ENCODE data around the gene SDSL. TPM values are rescaled to one million over a fixed set of nuclear protein-coding genes. Genes with fewer than 3 reads are reported as not detected.

The SDSL gene
- total and polyA plus RNA-seq, 2 of the 4 experiments (the other 2 are of a cell fraction), result 6.3 to 10.9 TPM

DNA sequence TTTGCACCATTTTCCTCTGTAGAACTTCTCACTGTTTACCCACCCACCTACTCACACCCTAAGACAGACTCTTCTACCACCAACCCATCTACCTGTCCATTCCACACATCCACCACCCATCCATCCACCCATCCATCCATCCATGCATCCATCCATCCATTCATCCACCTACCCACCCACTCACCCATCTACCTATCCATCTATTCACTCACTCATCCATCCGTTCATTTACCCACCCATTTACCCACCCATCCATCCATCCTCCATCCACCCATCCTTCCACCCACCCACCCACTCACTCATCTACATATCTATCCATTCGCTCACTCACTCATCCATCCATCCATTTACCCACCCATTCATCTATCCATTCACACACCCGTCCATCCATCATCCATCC, 48.7 kb upstream of the SDSL start:
- Histone ChIP-seq H2BK20ac (ENCODE audit: low read depth, low read length) (no peak overlapping the region), H2AK9ac (replicated peaks; ENCODE audit: low read depth, low read length, poor library complexity) (no peak overlapping the region), H2BK120ac (ENCODE audit: low read depth, low read length) (no peak overlapping the region), H4K20me1 (ENCODE audit: insufficient read depth, low read length) (peaks cover 2% of the 10 kb centered on the region; the same call in 1 of the 2 replicates), H3K4ac (ENCODE audit: low read depth, low read length) (no peak overlapping the region), H4K91ac (ENCODE audit: insufficient read depth, low read depth, low read length) (no peak overlapping the region), H4K5ac (ENCODE audit: low read depth, low read length) (no peak overlapping the region), H3K4me3 (ENCODE audit: insufficient read depth, low read depth, low read length) (no peak overlapping the region), H3K18ac (ENCODE audit: low read depth, low read length) (no peak overlapping the region), H3K9ac (ENCODE audit: low read depth, low read length) (no peak overlapping the region), H2BK5ac (ENCODE audit: low read depth, low read length, poor library complexity, severe bottlenecking) (peak overlapping the region; percentile 47), H4K8ac (ENCODE audit: low read depth in 2 of 2, low read length in 2 of 2) (no peak overlapping the region), H2AK5ac (ENCODE audit: low read depth, low read length) (no peak overlapping the region), H3K56ac (ENCODE audit: extremely low read depth, insufficient read depth, low read length) (no peak overlapping the region), H2BK15ac (ENCODE audit: low read depth, low read length) (no peak overlapping the region), H3K4me1 (ENCODE audit: control insufficient read depth, insufficient read depth, low read length) (no peaks in the 10 kb centered on the region; the same call in 1 of the 2 replicates), H2AFZ (replicated peaks; ENCODE audit: low read length, poor library complexity) (no peak overlapping the region), H3K27me3 (ENCODE audit: control insufficient read depth, insufficient read depth, low read length) (no peaks in the 10 kb centered on the region), H3K9me1 (ENCODE audit: insufficient read depth, low read length) (peaks cover 20% of the 10 kb centered on the region), H3K23ac (ENCODE audit: low read depth, low read length) (no peak overlapping the region), H3K4me2 (ENCODE audit: low read depth, low read length) (no peak overlapping the region), H3K27ac (ENCODE audit: insufficient read depth, low read length) (no peak overlapping the region), H3K79me1 (ENCODE audit: low read depth in 1 of 2, low read length in 2 of 2) (peaks cover 0 to 9% of the 10 kb centered on the region in 2 experiments; a peak in 2 of 4 replicates), H3K36me3 (ENCODE audit: control insufficient read depth, insufficient read depth, low read length) (peaks cover 23% of the 10 kb centered on the region), H3K14ac (replicated peaks; ENCODE audit: low read depth, low read length) (no peak overlapping the region), H3K9me3 (ENCODE audit: control insufficient read depth, insufficient read depth, low read length) (no peaks in the 10 kb centered on the region)
- no peak for TF ChIP-seq SMC3 (IDR thresholded peaks at IDR 0.05; ENCODE audit: low read depth, low read length)
- no peak for TF ChIP-seq RFX5 (IDR thresholded peaks at IDR 0.05; ENCODE audit: low read depth, low read length)
- TF ChIP-seq BHLHE40 (IDR thresholded peaks at IDR 0.05; ENCODE audit: low read depth, low read length), result no peak
- TF ChIP-seq, protein P1, sequence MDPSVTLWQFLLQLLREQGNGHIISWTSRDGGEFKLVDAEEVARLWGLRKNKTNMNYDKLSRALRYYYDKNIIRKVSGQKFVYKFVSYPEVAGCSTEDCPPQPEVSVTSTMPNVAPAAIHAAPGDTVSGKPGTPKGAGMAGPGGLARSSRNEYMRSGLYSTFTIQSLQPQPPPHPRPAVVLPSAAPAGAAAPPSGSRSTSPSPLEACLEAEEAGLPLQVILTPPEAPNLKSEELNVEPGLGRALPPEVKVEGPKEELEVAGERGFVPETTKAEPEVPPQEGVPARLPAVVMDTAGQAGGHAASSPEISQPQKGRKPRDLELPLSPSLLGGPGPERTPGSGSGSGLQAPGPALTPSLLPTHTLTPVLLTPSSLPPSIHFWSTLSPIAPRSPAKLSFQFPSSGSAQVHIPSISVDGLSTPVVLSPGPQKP (IDR thresholded peaks at IDR 0.05; ENCODE audit: borderline replicate concordance, low read depth, low read length), result no peak
- TF ChIP-seq MAFK (IDR thresholded peaks at IDR 0.05; ENCODE audit: low read depth, low read length), result no peak
- TF ChIP-seq MAZ (IDR thresholded peaks at IDR 0.05; ENCODE audit: borderline replicate concordance, low read depth, low read length), result no peak
- no peak for TF ChIP-seq CHD1 (IDR thresholded peaks at IDR 0.05; ENCODE audit: low read depth, low read length)
- no peak for TF ChIP-seq POLR2A (IDR thresholded peaks at IDR 0.05; ENCODE audit: low read depth, low read length)
- no peak for TF ChIP-seq RAD21 (IDR thresholded peaks at IDR 0.05; ENCODE audit: low read length)
- no peak for TF ChIP-seq NFE2L2 (IDR thresholded peaks at IDR 0.05; ENCODE audit: low read depth, low read length)
- no peak for TF ChIP-seq RCOR1 (IDR thresholded peaks at IDR 0.05; ENCODE audit: insufficient replicate concordance, low read length)
- no peak for TF ChIP-seq CEBPB (IDR thresholded peaks at IDR 0.05; ENCODE audit: low read depth, low read length)
- TF ChIP-seq, protein P2, sequence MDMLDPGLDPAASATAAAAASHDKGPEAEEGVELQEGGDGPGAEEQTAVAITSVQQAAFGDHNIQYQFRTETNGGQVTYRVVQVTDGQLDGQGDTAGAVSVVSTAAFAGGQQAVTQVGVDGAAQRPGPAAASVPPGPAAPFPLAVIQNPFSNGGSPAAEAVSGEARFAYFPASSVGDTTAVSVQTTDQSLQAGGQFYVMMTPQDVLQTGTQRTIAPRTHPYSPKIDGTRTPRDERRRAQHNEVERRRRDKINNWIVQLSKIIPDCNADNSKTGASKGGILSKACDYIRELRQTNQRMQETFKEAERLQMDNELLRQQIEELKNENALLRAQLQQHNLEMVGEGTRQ (IDR thresholded peaks at IDR 0.05; ENCODE audit: low read depth, low read length), result no peak
- TF ChIP-seq MXI1 (IDR thresholded peaks at IDR 0.05; ENCODE audit: borderline replicate concordance, low read depth, low read length), result no peak
- TF ChIP-seq, protein P3, sequence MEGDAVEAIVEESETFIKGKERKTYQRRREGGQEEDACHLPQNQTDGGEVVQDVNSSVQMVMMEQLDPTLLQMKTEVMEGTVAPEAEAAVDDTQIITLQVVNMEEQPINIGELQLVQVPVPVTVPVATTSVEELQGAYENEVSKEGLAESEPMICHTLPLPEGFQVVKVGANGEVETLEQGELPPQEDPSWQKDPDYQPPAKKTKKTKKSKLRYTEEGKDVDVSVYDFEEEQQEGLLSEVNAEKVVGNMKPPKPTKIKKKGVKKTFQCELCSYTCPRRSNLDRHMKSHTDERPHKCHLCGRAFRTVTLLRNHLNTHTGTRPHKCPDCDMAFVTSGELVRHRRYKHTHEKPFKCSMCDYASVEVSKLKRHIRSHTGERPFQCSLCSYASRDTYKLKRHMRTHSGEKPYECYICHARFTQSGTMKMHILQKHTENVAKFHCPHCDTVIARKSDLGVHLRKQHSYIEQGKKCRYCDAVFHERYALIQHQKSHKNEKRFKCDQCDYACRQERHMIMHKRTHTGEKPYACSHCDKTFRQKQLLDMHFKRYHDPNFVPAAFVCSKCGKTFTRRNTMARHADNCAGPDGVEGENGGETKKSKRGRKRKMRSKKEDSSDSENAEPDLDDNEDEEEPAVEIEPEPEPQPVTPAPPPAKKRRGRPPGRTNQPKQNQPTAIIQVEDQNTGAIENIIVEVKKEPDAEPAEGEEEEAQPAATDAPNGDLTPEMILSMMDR (conservative IDR thresholded peaks at IDR 0.05; ENCODE audit: low read depth, low read length), result no peak
- TF ChIP-seq FOS (IDR thresholded peaks at IDR 0.05; ENCODE audit: low read depth, low read length), result no peak
- in situ Hi-C loops (cut with MboI; ENCODE audit: low sequenced_read_pairs) (no loop called here), dilution Hi-C loops (cut with HindIII; ENCODE audit: low sequenced_read_pairs, unreplicated experiment) (no loop called here), intact Hi-C loops (cut with micrococcal nuclease) (no loop called here)
- POLR2A ChIA-PET (ENCODE audit: unreplicated experiment), result no interaction called here
- BruUV-seq (replicated peaks), result no TSS peak
- ATAC-seq (ENCODE audit: low read depth), result no peak
- DNase-seq, result no peak
- 100% methylated on average over 1 to 2 of the region's 3 CpGs for WGBS, 2 experiments (ENCODE audit: extremely low coverage in 2 of 2, insufficient read length in 1 of 2)
- CTCF ChIA-PET, result no interaction called here
